Activated naive CD8-positive, alpha-beta T cell treated with anti-CD3 and anti-CD28 coated beads, Interleukin-2, amount 50 U/mL, for 16 hours (primary cell): ENCODE measurements around the gene PRR35.
A peak's percentile ranks its signal among the peaks of the same experiment; 100 is the strongest.

Experiments used
- DNase-seq: peaks from one replicate; pipeline ENCODE4 v3.0.0-alpha.2; 2020; ENCODE audit warnings: low read depth, low spot score

The PRR35 gene

GRCh38 chr16:564690-565418 is 4.7 kb downstream of the PRR35 start:
- no peak for DNase-seq

GRCh38 chr16:565419-566330 is 5.5 kb downstream of the PRR35 start:
- DNase-seq: no peak

- no peak for DNase-seq
Measured at GRCh38 chr16:566475-567372, 6.5 kb downstream of the PRR35 start, which contains the start of gene NHLRC4. NHLRC4 (plus strand) TSS chr16:567005; CDS start chr16:568048, 1,043 bp downstream.

GRCh38 chr16:567373-568256 is 7.4 kb downstream of the PRR35 start:
- no peak for DNase-seq

- no peak for DNase-seq
Measured at GRCh38 chr16:568401-569258, 8.4 kb downstream of the PRR35 start.

- DNase-seq: peak; percentile 23
Measured at GRCh38 chr16:569445-570254, 9.5 kb downstream of the PRR35 start, which contains the start of gene PIGQ. PIGQ (plus strand) TSS chr16:569968; CDS start chr16:574075, 4,107 bp downstream.

- no peak for DNase-seq
Measured at GRCh38 chr16:572865-573650, 12.9 kb downstream of the PRR35 start.

- no peak for DNase-seq
Measured at GRCh38 chr16:574021-574760, 14.0 kb downstream of the PRR35 start.

- no peak for DNase-seq
Measured at GRCh38 chr16:575354-576196, 15.4 kb downstream of the PRR35 start.

GRCh38 chr16:576197-576822 is 16.1 kb downstream of the PRR35 start:
- DNase-seq: no peak

GRCh38 chr16:576823-577201 is 16.6 kb downstream of the PRR35 start:
- DNase-seq: no peak

GRCh38 chr16:577796-578195 is 17.6 kb downstream of the PRR35 start:
- DNase-seq: no peak

- no peak for DNase-seq
Measured at GRCh38 chr16:578232-578869, 18.2 kb downstream of the PRR35 start.

- DNase-seq: peak; percentile 40
Measured at GRCh38 chr16:578870-579405, 18.7 kb downstream of the PRR35 start.
